ENCODE measurements around the gene RPL14.

RPL14 gene

GRCh38 chr3:40463579-40463978, 6.4 kb downstream of the RPL14 start:
- DNase-seq, result no peak

- DNase-seq, result no peak
These were observed 7.4 kb downstream of the RPL14 start for GRCh38 chr3:40464339-40465110.

GRCh38 chr3:40465111-40465407, 7.9 kb downstream of the RPL14 start:
- no peak for DNase-seq

GRCh38 chr3:40465456-40465855, 8.3 kb downstream of the RPL14 start:
- DNase-seq, result no peak

GRCh38 chr3:40468018-40468417, 10.9 kb downstream of the RPL14 start:
- no peak for DNase-seq

GRCh38 chr3:40470701-40471100, 13.6 kb downstream of the RPL14 start:
- DNase-seq, result no peak

GRCh38 chr3:40476478-40477470, 19.6 kb downstream of the RPL14 start, which contains the start of gene ZNF619:
Gene ZNF619 (plus strand): TSS chr3:40477122. CDS start chr3:40477980, 858 bp downstream.
- peak; percentile 0 to 6 for DNase-seq

- no peak for DNase-seq
These were observed 20.5 kb downstream of the RPL14 start for GRCh38 chr3:40477666-40478065.

GRCh38 chr3:40487172-40487571, 30.0 kb downstream of the RPL14 start:
- DNase-seq, result no peak

- DNase-seq, result no peak
These were observed 33.8 kb downstream of the RPL14 start for GRCh38 chr3:40490916-40491315.

GRCh38 chr3:40494698-40495097, 37.6 kb downstream of the RPL14 start:
- no peak for DNase-seq

GRCh38 chr3:40497288-40497687, 40.1 kb downstream of the RPL14 start:
- DNase-seq, result no peak

- no peak for DNase-seq
These were observed 42.8 kb downstream of the RPL14 start for GRCh38 chr3:40499952-40500351.

GRCh38 chr3:40502034-40502433, 44.9 kb downstream of the RPL14 start:
- DNase-seq, result no peak

GRCh38 chr3:40504636-40505430, 47.7 kb downstream of the RPL14 start:
- no peak for DNase-seq

- DNase-seq, result peak; percentile 62 to 75
These were observed 48.7 kb downstream of the RPL14 start, which contains the start of gene ZNF620 for GRCh38 chr3:40505599-40506462. Gene ZNF620 (plus strand): TSS chr3:40506039. CDS start chr3:40506353, 314 bp downstream.

GRCh38 chr3:40511031-40511718, 54.0 kb downstream of the RPL14 start:
- no peak for DNase-seq

GRCh38 chr3:40516201-40516600, 59.1 kb downstream of the RPL14 start:
- DNase-seq, result no peak

- DNase-seq, result no peak
These were observed 60.9 kb downstream of the RPL14 start for GRCh38 chr3:40518067-40518466.
